Pons (tissue), 1 donor: ENCODE measurements around the gene CAMK2G.
A peak's percentile ranks its signal among the peaks of the same experiment; 100 is the strongest.

Experiments used
- DNase-seq: peaks from one replicate; pipeline ENCODE4 v3.0.0-alpha.2; 2016; ENCODE audit warnings: low spot score

Gene CAMK2G

GRCh38 chr10:73863039-73863817, 11.1 kb downstream of the CAMK2G start:
- DNase-seq = no peak

GRCh38 chr10:73862011-73862410, 12.3 kb downstream of the CAMK2G start:
- no peak for DNase-seq

- peak; percentile 70 for DNase-seq
Measured at GRCh38 chr10:73859784-73860491, 14.4 kb downstream of the CAMK2G start.

GRCh38 chr10:73859428-73859783, 14.9 kb downstream of the CAMK2G start:
- DNase-seq = no peak

DNA sequence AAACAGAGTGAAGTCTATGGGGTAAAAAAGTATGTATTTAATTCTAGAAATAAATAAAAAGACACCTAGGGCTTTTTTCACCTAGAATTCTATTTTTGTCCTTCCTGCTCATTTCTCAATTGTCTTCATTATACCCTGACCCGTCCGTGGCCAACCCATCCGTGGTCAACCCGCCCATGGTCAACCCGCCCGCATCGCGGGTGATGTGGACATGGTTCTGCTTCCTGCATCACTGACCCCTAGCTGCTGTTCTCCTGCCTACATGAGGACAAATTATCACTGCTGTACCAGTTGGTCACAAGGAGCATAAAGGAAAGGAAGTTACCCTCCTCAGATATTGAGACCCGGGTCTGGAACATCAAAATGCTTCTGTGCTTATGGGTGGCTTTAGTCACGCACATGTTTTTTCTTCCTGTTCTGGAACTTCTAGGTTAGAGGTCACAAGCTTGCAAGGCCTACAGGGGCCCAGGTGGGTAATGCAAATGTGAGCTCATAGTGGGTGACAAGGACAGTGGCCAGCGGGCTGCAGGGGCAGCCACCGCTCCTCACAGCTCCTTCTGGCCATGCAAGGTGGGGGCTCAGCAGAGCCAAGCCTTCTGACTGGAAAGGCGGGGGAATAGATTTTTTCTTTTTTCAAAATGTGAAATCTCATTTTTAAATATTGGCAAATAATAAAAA, 15.5 kb downstream of the CAMK2G start:
- no peak for DNase-seq

GRCh38 chr10:73858013-73858708, 16.2 kb downstream of the CAMK2G start:
- DNase-seq = no peak

DNA sequence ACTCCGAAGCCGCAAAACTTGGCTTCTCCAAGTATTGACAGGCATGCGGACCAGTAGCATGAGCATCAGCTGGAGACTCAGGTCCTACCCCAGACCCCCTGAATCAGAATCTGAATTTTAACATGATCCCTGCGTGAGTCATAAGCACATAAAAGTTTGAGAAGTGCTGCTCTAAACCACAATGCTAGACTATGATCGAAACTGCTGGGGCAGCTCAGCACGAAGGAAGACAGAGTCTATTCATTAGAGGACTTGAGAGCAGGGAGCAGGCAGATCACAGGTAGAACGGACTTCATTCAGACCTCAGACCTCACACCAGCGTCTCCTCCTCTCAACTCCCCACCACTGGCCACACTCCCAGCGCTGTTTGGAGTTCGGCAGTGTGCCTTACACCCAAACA, 16.9 kb downstream of the CAMK2G start:
- no peak for DNase-seq

GRCh38 chr10:73856261-73856660, 18.1 kb downstream of the CAMK2G start:
- no peak for DNase-seq

GRCh38 chr10:73855413-73855812, 18.9 kb downstream of the CAMK2G start:
- DNase-seq = no peak

DNA sequence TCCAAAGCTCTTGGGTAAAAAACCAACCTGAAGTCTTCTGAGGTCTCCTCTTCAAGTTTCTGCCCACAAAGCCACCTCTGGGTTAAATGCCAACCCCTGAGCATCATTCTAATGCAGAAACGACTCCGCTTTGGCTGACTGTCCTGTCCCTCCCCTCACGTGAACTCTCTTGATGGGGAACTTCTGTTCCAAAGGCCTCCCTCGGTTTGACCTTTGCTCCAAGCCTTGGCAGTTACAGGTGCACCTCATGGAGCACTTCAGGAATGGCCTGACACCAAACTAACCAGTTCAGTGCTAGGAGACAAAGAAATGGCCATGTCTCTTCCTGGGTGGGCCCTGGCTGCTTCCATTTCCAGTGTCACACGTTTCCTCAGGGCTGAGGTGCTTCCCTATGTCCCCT, 20.0 kb downstream of the CAMK2G start:
- no peak for DNase-seq

- DNase-seq = no peak
Measured at GRCh38 chr10:73853196-73853595, 21.2 kb downstream of the CAMK2G start.

DNA sequence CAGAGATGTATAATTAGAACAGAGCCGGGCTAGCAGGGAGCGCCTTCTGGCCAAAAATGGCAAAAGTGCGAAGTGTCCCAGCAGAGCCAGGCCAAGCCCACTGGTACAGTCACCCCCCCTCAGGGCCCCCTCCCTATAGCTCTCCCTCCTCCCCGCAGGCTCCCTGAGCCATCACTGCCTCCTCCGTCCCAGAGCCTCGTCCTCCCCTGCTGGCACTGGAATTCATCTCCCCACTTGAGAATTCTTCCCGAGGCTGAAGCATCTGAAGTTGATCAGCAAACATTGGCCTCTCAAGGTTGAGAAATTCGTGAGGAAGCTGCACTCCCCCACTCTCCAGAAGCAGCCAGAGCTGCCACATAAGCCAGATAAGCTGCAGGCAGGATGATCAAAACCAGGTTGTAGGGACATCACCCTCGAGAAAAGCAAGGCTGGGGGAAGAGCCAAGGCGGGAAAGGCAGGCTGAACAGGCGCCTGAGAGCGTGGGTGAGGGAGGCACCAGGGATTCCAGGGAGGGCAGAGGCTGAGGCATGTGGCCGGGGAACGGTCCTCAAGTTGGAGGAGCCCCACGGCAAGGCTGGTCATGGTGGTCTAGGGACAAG, 23.4 kb downstream of the CAMK2G start:
- no peak for DNase-seq

GRCh38 chr10:73850211-73850610, 24.1 kb downstream of the CAMK2G start:
- DNase-seq = no peak

DNA sequence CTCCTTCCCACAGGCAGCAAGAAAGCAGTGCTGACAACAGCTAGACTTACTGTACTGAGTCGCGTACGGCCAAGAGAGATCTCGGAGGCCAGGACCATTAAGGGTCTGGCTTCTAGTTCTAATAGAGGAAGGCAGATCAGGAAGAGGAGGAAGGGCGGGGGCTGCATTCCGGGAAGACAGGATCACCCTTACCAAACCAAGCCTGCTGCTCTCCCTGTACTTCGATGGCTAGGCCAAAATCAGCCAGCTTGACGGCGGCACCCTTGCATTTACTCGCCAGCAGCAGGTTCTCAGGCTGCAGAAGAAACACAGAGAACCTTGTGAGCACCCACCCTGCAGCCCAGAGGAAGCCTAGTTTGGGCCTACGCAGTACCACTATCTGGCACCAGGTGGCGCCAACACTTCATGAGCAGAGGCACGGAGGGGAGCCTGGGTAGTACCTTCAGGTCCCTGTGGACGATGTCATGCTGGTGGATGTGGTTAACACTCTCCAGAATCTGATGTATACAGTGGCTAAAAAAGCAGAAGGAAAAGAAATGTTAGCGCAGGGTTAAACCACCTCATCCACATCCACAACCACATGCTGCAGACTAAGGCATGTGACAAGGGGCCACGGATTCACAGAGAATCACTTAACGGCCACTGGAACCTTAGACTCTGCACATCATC, 25.4 kb downstream of the CAMK2G start:
- peak; percentile 81 for DNase-seq

DNA sequence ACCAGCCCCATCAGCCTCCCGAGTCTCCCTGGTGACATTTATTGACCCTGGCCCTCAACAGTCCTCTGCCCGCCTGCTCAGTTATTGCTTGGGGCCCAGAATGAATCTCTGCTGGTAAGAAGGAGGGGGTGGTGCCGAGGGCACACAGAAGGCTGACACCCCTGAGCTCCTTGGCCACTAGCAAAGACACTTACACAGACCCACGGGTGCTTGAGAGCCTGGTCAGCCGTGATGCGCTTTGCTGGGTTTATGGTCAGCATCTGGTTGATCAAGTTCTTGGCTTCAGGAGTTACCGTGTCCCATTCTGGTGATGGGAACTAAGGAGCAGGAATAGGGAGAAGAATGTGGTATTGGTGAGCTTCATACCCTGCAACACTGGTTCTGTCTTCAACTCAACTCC, 27.3 kb downstream of the CAMK2G start:
- no peak for DNase-seq

DNA sequence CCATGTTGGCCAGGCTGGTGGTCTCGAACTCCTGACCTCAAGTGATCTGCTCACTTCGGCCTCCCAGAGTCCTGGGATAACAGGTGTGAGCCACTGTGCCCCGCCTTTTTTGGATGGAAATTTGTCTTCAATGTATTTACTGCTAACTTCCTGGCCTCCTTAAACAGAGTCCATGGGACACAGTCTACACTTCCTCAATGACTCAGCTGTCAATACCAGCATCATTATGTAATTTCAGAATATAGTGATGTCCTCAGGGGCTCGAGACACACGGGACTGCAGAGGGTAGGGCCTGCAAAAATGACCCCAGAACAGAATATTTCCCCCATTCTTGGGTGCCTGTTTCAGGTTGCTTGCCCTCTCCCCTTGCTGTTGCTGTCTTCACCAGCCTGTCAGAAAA, 31.1 kb downstream of the CAMK2G start:
- DNase-seq = no peak

DNA sequence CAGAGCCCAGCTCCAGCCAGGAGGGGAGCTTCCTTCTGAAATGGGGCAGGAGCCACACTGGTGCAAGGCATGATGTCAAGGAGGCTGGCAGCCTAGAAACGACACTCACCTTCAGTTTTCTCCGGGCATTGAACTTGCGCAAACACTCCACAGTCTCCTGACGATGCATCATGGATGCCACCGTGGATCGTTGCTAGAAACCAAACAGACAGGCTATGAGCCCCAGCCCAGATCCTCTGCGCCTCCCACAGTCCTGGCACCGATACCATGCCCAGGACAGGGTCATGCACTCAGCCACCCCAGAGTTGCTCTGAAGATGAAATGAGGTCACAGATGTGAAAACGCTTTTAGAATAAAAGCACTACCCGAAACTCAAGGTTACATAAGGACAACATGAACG, 32.0 kb downstream of the CAMK2G start:
- DNase-seq = no peak

DNA sequence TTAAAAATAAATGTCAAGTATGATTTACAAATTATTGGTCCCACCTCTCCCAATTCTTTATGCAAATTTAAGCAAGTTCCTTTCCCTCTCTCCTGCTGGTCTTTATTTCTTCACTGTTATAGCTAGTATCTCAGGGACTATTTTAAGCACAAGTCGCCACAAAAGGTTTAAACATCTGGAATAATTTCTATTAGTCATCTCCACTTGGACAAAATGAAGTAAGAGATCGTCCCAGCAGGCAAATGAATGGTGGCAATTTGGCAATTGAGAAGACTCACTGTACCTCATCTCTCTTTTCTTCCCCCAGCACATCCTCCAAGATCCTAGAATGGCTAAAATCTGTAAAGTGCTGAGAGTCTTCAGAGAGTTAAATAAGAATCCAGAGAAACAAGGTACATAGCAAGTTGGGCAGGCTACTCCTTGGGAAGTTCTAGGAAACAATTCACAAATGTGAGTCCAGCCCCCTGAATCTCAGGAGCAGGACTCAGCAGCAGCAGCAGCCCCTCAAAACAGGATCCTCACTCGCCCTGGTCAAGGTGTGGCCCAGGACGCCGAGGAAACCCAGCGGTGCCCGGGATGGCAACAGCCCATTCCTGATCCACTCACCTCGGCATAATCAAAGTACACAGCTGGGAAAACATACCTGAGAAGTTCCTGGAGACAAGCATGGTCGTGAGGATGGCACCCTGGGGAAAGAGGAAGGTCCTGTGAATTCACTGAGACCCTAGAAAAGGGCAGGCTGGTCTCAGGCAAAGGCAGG, 32.6 kb downstream of the CAMK2G start:
- no peak for DNase-seq

GRCh38 chr10:73841061-73841421, 33.3 kb downstream of the CAMK2G start:
- DNase-seq = no peak

DNA sequence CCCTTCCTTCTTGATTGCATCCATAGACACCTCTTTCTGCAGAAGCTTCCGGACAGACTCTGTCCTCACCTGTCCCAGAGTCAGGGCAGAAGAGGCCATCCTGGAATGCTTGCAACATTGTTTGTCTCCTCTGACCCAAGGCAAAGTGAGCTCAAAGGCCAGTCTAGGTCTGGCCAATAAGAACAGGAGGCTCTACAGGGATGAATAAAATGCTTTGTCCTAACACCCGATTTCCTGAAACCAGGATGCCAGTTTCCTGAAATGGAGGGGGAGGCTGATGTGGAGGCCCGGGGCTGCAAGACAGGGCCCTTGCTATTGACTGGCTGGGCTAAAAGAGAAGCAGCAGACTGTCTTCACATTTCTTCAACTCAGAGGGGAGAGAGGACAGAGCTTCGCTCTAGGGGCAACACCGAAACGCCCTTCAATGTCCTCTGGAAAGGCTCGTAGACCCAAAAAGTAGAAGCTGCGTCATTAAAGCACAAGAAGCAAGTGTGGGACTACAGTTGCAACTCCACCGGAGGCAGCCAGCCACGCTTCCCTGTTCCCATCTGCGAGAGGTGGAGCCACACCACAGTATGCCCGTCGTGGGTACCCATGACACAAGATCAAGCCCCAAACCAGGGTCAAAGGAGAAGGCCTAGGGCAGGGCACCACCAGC, 33.8 kb downstream of the CAMK2G start:
- DNase-seq = no peak
